Measurements from ENCODE around the gene CSF2.

GRCh38 chr5:132101385-132101880 lies 27.8 kb downstream of the CSF2 start:
- TF ChIP-seq POLR2A (IDR thresholded peaks at IDR 0.05; ENCODE audit: low read depth) (no peak), CTCF (IDR thresholded peaks at IDR 0.05) (no peak)

Measured in esophagus muscularis mucosa (tissue), 3 donors.